ENCODE data around the gene TIMM10.

DNA sequence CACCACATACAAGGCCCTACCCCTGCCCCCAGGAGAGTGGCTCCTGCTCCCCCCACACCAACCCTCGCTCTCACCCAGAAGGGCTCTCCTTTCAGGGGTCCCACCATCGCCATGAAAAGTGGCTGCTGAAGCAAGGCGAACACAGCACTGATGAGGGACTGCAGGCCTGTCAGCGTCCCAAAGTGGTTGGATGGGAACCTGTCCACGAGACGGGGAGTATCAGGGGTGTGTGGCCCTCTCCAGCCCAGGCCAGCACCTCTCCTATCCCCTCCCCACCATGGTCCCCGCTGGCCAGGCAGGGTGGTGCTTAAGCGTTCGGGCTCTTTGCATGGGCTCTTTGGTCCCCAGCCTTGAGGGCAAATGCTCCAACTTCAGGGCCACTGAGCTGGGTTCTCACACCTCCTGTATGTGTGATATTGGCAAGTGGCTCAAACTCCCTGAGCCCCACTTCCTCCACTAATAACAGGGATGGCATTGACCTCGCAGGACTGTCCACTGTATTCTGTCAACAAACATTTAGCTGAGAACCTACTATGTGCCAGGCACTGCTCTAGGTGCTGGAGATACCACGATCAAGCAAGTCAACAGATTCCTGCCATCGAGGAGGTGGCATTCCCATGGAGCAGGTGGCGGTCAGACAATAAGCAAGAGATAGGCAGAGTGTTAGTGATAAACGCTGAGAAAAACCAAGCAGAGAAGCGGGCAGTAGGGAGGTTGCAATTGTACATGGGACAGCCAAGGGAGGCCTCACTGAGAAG is 43.4 kb downstream of the TIMM10 start:
- TF ChIP-seq, protein P1, sequence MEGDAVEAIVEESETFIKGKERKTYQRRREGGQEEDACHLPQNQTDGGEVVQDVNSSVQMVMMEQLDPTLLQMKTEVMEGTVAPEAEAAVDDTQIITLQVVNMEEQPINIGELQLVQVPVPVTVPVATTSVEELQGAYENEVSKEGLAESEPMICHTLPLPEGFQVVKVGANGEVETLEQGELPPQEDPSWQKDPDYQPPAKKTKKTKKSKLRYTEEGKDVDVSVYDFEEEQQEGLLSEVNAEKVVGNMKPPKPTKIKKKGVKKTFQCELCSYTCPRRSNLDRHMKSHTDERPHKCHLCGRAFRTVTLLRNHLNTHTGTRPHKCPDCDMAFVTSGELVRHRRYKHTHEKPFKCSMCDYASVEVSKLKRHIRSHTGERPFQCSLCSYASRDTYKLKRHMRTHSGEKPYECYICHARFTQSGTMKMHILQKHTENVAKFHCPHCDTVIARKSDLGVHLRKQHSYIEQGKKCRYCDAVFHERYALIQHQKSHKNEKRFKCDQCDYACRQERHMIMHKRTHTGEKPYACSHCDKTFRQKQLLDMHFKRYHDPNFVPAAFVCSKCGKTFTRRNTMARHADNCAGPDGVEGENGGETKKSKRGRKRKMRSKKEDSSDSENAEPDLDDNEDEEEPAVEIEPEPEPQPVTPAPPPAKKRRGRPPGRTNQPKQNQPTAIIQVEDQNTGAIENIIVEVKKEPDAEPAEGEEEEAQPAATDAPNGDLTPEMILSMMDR (IDR thresholded peaks at IDR 0.05 in 4 of 5, conservative IDR thresholded peaks at IDR 0.05 in 1 of 5), result no peak
- no peak for TF ChIP-seq POLR2A (IDR thresholded peaks at IDR 0.05)

Data from gastrocnemius medialis (tissue), 4 donors.